CD4-positive, alpha-beta T cell treated with Interleukin-6 at 100 ng/mL for 8 hours (primary cell): ENCODE data around the gene TBRG1.

Experiments
- DNase-seq: peaks from one replicate; pipeline ENCODE4 v3.0.0-alpha.2; 2020; ENCODE audit warnings: mixed read lengths, low spot score

Gene TBRG1

DNA sequence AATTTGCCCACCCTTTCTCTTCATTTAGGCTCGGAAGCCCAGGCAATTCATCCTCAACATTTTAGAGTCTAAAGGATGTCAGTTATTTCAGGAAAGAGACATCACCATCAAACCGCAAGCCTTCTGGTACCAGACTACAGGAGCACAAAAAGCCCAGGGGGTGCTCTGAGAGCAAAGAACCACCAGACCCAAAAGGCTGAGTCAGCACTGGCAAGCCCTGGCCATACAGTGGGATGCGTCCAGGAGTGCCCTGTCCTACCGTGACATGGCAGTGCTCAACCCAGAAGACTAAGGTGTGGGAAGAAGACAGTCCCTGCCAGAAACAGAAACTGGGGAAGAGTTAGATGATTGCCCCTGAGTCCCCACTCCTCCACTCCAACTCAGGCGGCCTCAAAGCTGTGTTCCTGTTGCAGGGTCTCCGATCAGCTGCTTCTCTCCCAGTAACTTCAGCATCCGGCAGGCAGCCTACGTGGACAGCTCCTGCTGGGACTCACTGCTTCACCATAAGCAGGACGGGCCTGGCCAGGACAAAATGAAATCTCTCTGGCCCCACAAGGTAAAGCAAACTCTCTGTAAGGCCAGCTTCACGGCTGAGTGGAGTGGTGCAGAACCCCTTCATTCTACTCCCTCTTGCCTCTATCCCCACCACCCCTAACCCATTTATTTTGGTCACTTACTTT, 10.0 kb upstream of the TBRG1 start:
- DNase-seq: no peak

DNA sequence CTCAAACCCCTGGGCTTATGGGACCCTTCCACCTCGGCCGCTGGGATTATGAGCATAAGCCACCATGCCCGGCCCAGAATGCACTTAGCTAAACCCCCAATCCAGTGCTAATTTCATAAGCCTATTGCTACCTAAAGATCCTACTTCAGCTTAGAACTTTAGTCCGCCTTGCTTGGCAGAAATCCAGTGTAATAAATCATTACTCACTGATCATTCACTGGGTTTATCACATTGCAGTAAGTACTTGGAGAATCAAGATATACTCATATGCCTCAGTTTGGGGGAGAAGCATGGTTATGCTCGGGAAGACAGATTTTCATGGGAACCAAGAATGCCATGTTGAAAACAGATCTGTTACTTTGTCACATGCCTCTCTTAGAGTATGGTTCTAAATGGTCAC, 3.8 kb upstream of the TBRG1 start:
- DNase-seq: no peak

DNA sequence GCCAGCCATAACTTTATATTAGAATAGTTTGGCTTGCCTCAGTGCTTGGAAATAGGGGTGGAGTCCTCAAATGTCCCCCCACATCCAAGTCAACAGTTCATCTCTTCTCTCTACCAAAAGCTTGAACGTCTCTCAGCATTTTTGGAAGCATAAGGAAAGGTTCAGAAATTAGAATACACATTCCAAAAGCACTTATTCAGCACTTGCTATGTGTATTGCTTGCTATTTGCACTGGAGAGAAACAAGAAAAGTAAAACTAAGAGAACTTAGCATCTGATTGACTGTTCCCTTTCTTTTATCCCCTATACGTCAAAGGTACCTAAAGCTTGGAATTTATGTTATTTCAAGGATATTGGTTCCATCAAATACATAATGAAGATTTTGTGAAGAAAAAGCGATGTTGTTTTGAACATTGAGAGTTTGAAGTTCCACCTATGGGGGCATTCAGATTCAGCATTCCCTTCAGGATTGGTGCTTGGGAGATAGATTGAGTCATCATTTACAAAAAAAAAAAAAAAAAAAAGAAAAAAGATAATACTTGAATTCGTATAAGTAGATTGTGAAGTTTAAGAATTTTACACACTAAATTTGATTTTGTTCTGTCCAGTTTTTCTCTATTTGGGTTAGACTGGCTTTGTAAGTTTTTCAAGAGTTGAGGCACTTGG, 1.3 kb downstream of the TBRG1 start:
- DNase-seq: no peak

DNA sequence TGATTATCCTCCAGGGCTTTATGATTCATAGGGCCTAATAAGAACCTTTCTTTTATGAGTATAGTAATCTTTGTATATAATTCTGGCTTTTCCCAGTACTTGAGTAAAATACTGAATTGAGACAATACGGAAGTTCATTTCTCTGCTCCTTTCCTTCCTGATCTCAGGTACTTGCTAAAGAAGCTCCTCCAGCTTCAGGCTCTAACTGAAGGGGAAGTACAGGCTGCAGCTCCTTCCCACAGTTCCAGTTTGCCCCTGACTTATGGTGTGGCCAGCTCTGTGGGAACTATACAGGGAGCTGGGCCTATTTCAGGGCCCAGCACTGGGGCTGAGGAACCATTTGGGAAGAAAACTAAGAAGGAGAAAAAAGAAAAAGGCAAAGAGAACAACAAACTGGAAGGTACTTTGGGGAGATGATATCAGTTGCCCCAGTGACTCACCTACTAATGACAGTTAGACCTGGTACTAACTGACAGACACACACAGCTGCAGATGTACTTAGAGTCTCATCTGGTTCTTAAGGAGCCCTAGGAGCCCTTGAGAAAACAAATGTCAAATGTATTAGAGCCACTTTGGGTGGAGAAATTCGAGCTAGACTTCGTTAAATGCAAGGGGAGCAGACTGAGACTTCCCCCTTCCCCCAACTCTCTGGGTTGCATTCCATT, 3.0 kb downstream of the TBRG1 start:
- DNase-seq: no peak

DNA sequence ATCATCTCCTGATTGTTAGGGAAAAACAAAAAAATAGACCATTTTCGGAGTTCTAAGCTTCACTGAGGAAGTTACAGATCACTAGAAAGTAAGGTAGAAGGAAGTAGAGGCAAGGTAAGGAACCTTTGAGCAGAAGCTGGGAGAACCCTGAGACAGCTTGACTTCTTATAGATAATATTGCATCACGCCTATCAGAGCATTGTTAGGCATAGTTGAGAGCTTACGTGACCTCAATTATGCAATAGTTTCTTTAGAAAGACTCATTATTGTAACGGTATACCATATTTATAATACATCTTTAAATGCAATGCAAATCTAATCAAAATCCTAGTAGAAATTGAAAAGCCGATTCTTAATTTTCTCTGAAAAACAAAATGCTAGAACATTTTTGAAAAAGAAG, 4.9 kb downstream of the TBRG1 start:
- DNase-seq: no peak

DNA sequence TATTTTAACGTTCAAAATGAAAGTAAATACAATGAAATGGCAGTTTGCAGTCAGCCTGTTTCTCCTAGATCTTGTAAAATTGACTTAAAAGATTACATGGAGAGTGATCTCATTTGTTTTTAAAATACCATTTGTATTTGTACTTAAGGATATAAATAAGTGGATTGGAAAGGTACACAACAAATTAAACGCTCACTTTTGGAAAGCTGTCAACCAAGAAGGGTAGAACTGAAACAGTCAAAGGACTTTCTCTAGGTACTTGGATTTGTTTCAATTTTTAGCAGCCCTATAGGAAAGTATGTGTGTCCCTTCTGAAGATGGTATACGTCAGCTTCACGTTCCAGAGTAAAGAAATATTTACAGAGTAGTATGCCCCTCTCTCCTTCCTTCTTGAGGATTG, 7.3 kb downstream of the TBRG1 start:
- no peak for DNase-seq

DNA sequence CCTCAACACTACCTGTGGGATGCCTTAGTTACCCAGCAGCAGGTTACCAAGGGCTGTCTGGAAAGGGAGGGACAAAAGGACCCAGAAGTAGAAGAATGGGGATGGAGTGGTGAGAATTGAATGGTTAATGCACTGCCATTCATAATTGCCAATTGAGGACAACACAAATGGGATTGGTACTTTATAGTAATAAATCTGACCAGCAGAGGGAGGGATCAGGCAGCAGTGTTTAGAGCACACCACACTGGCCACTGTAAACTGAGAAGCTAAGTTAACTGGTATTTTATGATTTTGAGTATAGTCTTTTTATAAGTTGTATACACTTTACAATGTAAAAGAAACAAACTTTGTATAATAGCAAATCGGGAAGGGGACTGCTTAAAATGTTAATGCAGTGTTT, 10.7 kb downstream of the TBRG1 start:
- no peak for DNase-seq

DNA sequence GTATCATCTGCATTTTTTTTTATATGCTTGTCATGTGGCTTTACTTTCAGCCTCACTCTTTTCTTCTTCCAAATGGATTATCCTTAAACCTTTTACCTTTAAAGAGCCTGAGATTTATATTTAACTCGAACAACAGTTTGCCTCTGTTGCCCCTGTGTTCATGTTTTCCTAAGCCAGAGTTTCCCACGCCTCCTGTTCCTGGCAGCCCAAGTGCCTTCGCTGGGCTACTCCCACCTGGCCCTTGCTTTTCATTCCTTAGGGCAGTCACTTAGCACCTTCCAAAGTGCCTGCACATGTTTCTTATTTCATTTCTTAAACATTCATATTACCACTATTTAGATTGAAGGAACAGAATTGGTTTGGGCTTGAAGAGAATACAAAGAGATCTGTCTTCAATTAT, 13.3 kb downstream of the TBRG1 start:
- no peak for DNase-seq

DNA sequence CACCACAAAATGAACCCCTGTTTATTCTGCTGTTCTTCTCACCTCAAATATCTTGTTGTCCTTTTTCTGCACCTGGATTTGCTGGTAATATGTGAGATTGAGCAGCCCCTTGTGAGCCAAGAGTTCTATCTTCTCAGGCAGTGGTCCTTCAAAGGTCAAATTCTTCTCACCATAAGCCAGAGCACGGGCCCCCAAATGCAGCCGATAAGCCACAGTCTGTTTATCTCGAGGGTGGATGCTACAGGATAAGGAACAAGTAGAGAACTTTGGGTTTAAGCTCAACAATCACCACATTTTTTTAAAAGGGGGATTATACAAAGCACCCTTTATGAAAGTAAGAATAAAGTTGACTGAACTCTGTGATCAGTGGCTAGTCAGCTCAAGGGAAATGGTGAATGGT, 15.8 kb downstream of the TBRG1 start:
- DNase-seq: no peak

DNA sequence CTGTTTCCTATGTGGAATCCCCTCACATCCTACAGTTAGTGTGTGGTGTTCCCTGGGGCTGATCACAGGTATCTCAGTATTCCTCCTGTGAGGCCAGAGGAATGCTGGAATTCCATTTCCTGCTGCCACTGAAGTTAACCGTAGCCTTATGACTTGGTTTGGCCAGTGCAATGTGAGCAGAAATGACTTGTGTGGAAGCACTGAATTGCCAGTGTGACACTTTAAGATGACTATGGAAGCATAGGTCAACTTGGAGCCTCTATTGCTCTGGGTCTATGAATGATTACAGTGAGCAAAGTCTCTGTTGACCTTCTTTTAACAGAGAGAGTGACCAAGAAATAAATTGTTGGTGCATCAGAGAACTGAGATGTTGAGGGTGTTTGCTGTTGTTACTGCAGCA, 16.5 kb downstream of the TBRG1 start:
- DNase-seq: no peak

DNA sequence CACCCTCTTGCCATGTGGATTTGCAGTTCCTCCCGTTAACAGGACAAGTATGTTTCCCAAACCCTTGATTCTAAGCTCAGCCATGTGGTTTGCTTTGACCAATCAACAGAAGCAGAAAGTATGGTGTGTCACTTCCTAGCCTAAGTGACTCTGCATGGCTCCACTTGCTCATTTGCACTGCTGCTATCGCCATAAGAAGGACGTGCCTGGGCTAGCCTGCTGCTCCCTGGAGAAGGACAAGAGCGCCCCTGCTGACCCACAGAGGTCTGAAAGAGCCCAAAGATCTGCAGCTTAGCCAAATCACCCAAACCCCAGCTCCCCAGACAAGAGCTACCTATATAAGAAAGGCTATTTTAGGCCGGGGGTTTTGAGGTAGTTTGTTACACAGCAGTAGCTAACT, 18.0 kb downstream of the TBRG1 start:
- DNase-seq: no peak

DNA sequence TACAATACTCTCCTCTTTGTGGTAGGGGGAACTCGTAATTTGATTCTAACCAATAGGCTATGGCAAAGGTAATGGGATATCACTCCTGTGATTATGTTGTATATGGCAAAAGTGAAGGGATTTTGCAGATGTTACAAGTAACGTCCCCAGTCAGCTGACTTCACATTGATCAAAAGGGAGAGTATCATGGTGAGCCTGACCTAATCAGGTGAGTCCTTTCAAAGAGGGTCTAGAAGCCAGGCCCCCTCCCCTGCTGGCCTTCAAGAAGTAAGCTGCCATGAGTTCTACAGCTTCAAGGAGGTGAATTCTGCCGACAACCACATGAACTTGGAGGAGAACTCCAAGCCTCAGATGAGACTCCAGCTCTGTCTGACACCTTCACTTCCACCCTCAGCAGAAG, 20.0 kb downstream of the TBRG1 start:
- DNase-seq: no peak

DNA sequence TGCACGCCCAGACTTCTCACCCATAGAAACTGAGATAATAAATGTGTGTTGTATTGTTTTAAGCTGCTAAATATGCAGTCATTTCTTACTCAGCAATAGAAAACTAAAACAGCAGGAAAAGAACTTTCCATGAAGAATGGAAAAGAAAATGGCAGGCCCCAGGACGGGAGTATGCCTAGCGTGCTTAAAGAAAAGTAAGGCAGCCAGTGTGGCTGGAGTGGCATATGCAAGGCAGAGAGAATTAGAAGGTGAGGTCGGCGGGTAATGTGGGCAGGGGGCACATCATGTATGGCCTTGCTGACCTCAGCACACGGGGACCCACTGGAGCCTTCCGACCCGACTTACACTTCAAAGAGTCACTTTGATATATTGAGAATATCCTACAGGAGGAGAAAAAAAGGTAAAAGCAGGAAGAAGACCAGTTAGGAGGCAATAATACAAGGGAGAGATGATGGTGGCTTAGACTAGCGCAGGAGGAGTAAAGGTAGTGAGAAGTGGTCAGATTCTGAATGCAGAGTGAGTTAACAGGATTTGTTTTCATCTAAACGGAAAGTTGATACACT, 20.5 kb downstream of the TBRG1 start:
- no peak for DNase-seq

DNA sequence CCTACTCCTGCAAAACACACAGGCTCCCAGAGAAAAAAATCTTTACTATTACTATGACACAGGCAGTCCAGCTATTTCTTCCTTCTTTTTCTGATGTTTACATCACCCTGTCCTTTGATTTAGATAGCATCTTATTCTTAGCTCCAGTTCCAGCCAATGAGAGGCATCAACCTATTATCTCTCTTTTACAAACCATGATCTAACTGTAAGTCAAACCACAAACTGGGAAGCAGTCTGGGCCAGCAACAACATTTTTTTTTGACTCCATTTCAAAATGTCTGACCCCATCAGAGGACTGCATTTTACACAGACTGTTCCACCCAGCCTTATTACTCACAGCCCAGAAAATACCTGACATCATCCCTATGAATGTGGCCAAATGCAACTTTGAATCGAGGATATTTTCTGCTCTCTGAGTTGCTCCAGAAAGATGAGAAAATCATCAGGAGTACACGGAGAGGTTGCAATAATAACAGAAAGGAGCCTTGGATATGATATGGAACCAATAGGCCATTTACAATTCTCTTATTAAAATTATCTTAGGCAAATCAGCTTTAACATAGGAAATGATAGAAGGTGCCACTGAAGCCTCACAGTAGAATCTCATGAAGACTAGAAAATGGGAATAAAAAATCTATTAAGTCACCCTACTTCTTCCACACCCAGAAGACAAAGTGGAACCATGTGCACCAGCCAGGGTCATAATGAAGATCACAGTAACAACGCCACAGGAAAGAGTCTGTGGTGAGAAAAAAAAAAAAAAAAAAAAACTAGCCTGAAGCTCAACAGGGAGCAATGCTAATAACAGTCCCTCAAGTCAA, 21.2 kb downstream of the TBRG1 start:
- no peak for DNase-seq

DNA sequence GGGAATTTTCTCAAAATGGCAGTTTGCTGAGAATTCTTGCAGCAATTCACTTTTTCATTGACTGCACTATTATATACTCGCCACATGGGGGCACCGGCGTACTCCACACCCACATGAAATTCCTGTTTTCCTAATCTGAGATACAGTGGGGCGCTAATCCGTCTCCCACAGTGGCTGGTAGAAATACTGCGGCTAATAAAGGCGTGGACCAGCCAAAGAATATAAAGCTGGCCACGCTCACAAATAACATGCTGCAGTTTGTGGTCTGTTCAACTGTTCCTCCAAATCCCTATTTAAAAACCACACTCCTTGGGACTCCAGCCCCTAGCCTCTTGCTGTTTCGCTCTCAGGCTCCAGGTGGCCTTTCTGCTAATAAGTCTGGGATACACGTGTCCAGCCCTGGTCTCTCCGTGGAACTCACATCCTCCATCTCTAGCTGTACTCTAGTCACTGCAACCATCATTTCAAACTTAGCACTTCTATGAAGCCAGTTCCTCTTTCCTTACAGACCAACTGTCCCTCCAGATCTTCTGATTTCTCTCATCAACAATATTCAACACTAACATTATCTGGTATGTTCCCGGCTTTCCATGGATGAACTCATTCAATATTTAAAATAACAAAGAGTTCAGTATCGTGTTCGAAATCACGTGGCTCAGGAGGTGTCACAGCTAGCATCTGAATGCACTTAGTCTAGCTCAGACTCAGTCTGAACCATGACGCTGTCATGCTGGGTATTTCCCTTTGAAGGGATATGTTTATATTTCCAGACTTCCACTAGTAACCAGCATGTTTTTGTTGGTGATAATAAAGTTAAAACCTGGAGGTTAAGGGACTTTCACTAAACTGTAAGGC, 22.0 kb downstream of the TBRG1 start:
- peak; percentile 32 for DNase-seq

DNA sequence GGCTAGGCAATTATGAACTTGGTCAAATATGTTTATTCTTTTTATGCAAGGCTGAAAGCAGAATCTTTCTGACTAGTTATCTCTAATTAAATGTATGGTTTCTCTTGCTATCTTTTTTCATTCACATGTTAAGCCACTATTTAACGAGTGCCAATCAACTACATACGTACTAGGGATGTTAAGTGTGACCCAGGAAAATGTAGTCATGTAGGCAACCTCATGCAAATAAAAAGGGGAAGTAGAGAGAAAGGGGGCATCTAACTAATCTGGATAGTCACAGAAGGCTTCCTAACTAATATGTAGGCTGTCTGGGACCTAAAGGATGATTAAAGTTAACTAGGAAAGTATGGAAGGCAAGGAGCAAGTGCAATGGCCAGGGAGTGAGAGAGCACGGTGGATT, 23.5 kb downstream of the TBRG1 start:
- DNase-seq: no peak

DNA sequence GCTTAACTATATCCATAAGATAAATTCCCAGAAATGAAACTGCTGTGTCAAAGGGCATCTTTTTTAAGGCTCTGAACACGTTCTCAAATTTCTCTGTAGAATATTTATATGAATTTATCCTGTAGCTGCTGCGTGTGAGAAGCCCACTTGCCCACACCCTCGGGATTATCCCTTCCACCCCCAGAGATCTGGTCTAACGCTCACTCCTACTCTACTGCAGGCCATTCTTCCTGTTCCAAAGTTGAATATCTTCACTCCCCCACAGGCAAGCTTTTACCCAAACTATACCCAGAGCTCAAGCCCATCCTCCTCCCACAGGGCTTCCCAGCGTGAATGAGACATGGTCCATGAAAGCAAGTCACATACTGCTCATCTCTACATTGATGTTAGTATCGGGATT, 25.9 kb downstream of the TBRG1 start:
- no peak for DNase-seq

DNA sequence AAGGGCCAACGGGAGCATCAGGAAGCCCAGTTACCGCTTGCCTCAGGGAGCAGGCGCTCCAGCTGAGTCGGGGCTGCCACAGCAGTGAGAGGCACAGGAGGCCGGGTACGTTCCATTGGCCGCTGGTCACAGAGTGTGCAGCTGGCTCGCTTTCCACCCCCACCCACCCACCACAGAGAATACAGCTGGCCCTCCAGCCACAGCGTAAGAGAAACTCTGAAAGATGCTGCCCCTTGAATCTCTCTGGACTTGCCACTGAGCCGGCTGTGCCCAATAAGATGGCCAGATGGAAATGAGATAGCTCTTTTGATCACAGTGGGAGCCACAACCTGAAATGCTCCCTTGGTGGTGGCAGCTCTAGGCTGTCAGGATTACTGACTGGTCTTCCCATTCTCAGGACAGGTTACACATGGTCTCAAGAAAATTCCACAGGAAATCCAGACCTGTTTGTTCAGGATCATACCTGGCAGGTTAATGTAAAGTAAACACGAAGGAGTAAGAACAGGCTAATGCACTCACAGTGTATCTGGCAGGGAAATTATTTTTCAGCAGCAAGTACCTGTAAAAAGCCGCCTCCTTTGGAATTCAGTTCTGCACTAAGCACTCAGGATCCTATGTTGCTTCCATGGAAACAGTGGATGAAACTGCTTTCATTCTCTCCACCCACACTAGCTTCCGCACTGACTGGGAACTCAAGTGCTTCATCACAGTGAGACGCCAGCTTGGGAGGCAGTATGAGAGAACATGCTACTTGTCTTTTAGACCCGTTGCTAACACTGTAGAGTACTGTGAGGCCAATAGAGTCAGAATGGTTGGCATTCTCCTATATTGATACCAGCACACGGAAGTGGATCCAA, 34.3 kb downstream of the TBRG1 start:
- DNase-seq: no peak

DNA sequence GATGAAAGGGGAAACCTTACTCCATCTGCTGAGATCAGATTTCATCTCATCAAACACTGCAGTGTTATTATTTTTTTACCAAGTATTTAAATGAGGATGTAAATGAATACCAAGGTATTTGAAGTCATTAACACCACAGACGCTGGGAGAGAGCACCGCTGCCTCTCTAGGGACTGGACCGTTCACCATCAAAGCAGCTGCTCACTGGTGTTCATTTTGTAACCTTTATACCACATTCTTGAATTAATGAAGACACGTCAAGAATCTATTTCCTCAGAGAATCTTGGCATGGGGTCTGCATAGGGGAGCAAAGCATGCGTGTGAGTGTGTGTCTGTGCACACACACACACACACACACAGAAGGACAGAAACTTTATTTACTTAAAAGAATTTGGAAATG, 35.2 kb downstream of the TBRG1 start:
- no peak for DNase-seq

DNA sequence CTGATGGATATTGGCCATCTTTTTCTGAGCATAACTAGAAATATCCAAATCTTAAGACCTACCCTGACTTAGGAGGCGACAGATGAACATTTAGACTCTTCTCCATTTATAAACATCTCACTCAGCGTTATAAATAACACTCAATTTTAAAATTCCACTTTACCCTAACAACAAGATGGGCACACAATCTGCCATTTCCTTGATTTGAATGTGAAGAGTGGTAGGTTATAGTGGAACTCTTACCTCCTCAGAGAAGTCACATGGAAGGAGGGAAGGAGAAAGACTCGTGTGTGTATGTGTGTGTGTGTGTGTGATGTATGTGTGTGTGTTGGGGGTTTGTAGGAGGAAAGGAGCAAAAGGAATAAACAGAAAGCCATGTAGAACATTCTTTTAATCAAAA, 35.8 kb downstream of the TBRG1 start:
- no peak for DNase-seq

DNA sequence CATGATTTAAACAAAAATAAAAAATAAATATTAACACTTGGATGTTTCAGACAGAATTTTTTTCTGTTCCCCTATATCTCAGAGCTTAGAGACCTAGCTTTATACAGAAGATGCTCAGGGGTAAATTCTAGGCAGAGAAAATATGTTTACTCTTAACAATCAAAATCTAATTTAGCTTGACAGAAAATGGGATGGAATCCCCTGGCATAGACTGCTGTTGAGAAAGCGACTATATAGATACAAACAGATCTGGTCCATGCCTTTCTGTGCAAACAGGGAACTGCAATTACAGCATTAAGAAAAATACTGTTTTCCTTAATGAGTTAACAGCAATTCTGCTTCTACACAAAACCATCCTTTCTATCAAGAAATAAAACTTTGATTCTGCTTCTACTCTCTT, 36.3 kb downstream of the TBRG1 start:
- no peak for DNase-seq
